Endothelial cell of umbilical vein (primary cell): ENCODE data around the gene METTL8. TPM values are rescaled to one million over a fixed set of nuclear protein-coding genes. Genes with fewer than 3 reads are reported as not detected.

Experiments used
- BruUV-seq: library from RNA; stranded (reverse); fragments of 400-500 nt; replicated peaks from 2 replicates; lab custom pipeline; 2021; lab: Mats Ljungman, UMichigan
- CTCF ChIA-PET: fragments of 300-600, 350-600 bp; sonication (Branson Sonifier 250); formaldehyde crosslinking; loops from one replicate; lab custom pipeline; 2021; ENCODE audit warnings: antibody characterized with exemption, inconsistent platforms; lab: Charles Lee
- POLR2A ChIA-PET: fragments of 300-600, 350-600 bp; sonication (Branson Sonifier 250); formaldehyde crosslinking; loops from one replicate; lab custom pipeline; 2021; ENCODE audit warnings: antibody characterized with exemption, inconsistent platforms; lab: Charles Lee
- DNase-seq: peaks from one replicate; pipeline ENCODE4 v3.0.0-alpha.2; 2011; ENCODE audit warnings: low read depth, low spot score
- FAIRE-seq: peaks from 2 replicates; lab custom pipeline; 2011; peaks lifted over from hg19 to GRCh38; lab: Jason Lieb, UNC
- H2AFZ ChIP-seq: 2 replicates; pipeline ENCODE4 v1.6.0; 2012; ENCODE audit warnings: low read depth, low read length, control low read depth, inconsistent platforms
- H3K27ac ChIP-seq: 2 replicates; pipeline ENCODE4 v1.5.1; 2011; ENCODE audit warnings: low read depth, mild to moderate bottlenecking, control low read depth, low read length, moderate library complexity; ENCODE audit not compliant: insufficient read depth
- H3K27me3 ChIP-seq, 2 experiments: 2 replicates each; pipeline versions ENCODE4 v1.6.0 to v1.6.1; 2011; ENCODE audit warnings: low read length in 2 of 2, mixed read lengths in 1 of 2; ENCODE audit not compliant: control insufficient read depth in 2 of 2, insufficient read depth in 2 of 2
- H3K36me3 ChIP-seq, 2 experiments: 2 replicates in 1 of 2; 3 replicates in 1 of 2; pipeline ENCODE4 v1.5.1; 2011; ENCODE audit warnings: low read length in 2 of 2, mild to moderate bottlenecking in 1 of 2, moderate library complexity in 1 of 2; ENCODE audit not compliant: control insufficient read depth in 2 of 2, insufficient read depth in 2 of 2; ENCODE audit errors: extremely low read depth in 1 of 2
- H3K4me1 ChIP-seq: 3 replicates; pipeline ENCODE4 v1.5.1; 2011; ENCODE audit warnings: mild to moderate bottlenecking, low read length; ENCODE audit not compliant: control insufficient read depth, insufficient read depth; ENCODE audit errors: extremely low read depth
- H3K4me2 ChIP-seq: 2 replicates; pipeline ENCODE4 v1.6.1; 2011; ENCODE audit warnings: low read length, control low read depth, mixed read lengths; ENCODE audit not compliant: insufficient read depth
- H3K4me3 ChIP-seq, 3 experiments: fragments of 200-600 bp in 1 of 3; sonication (generic), shearing (Covaris generic) in 1 of 3; replicated peaks in 1 of 3; 2 replicates each; pipeline ENCODE4 v1.5.1; 2011 to 2016; ENCODE audit warnings: control low read depth in 3 of 3, low read length in 3 of 3, mild to moderate bottlenecking in 2 of 3, inconsistent platforms in 1 of 3, low read depth in 1 of 3, moderate library complexity in 1 of 3; ENCODE audit not compliant: insufficient read depth in 1 of 3
- H3K79me2 ChIP-seq: 2 replicates; pipeline ENCODE4 v1.6.0; 2012; ENCODE audit warnings: low read length, inconsistent platforms; ENCODE audit not compliant: control insufficient read depth, insufficient read depth
- H3K9ac ChIP-seq: replicated peaks from 2 replicates; pipeline ENCODE3; 2011; ENCODE audit warnings: low read length, control low read depth; ENCODE audit not compliant: insufficient read depth; ENCODE audit errors: extremely low read depth
- H3K9me1 ChIP-seq: replicated peaks from 3 replicates; pipeline ENCODE4 v1.6.0; 2011; ENCODE audit warnings: mild to moderate bottlenecking, low read length; ENCODE audit not compliant: control insufficient read depth, insufficient read depth; ENCODE audit errors: extremely low read depth
- H3K9me3 ChIP-seq: replicated peaks from 2 replicates; pipeline ENCODE4 v1.5.1; 2012; ENCODE audit warnings: low read length, inconsistent platforms; ENCODE audit not compliant: control insufficient read depth, insufficient read depth
- H4K20me1 ChIP-seq: replicated peaks from 2 replicates; pipeline ENCODE3; 2011; ENCODE audit warnings: mild to moderate bottlenecking, low read length; ENCODE audit not compliant: control insufficient read depth, insufficient read depth; ENCODE audit errors: extremely low read depth
- CTCF ChIP-seq, 2 donors: IDR thresholded peaks; 1 replicate in 1 of 2; 2 replicates in 1 of 2; pipeline ENCODE4 v1.5.1; 2011; ENCODE audit warnings: low read length in 2 of 2, mild to moderate bottlenecking in 2 of 2, moderate library complexity in 2 of 2, control low read depth in 1 of 2, inconsistent platforms in 1 of 2, low read depth in 1 of 2; ENCODE audit not compliant: insufficient read depth in 1 of 2; ENCODE audit errors: extremely low read depth in 1 of 2
- EZH2 ChIP-seq: IDR thresholded peaks from 2 replicates; pipeline ENCODE4 v1.6.1; 2012; ENCODE audit warnings: borderline replicate concordance, low read depth, mild to moderate bottlenecking, moderate library complexity, low read length, inconsistent platforms; ENCODE audit not compliant: severe bottlenecking
- FOS ChIP-seq: IDR thresholded peaks from 2 replicates; pipeline ENCODE4 v1.6.1; 2011; ENCODE audit warnings: mild to moderate bottlenecking, low read length, moderate library complexity, borderline replicate concordance; ENCODE audit not compliant: insufficient read depth
- GATA2 ChIP-seq: IDR thresholded peaks from 2 replicates; pipeline ENCODE4 v1.7.0; 2011; ENCODE audit warnings: low read depth, mild to moderate bottlenecking, moderate library complexity, mixed read lengths, low read length; ENCODE audit not compliant: insufficient read length, insufficient read depth
- JUN ChIP-seq: IDR thresholded peaks from 2 replicates; pipeline ENCODE4 v1.6.1; 2011; ENCODE audit warnings: borderline replicate concordance, low read depth; ENCODE audit not compliant: insufficient read length, insufficient read depth
- MAX ChIP-seq: IDR thresholded peaks from 2 replicates; pipeline ENCODE4 v1.6.1; 2011; ENCODE audit not compliant: insufficient read depth, insufficient read length
- MYC ChIP-seq: IDR thresholded peaks from one replicate; pipeline ENCODE4 v1.6.1; 2011; ENCODE audit warnings: mild to moderate bottlenecking, low read depth, low read length
- POLR2A ChIP-seq: IDR thresholded peaks from 2 replicates; pipeline ENCODE4 v1.6.1; 2012; ENCODE audit warnings: low read depth, mild to moderate bottlenecking, control low read depth, low read length
- POLR2AphosphoS5 ChIP-seq: IDR thresholded peaks from 2 replicates; pipeline ENCODE4 v1.6.1; 2012; ENCODE audit warnings: low read depth, mild to moderate bottlenecking, control low read depth, low read length, moderate library complexity; ENCODE audit not compliant: insufficient read depth
- dilution Hi-C: fragments of 300-500 bp; cut with MboI; formaldehyde crosslinking; loops from one replicate; pipeline ENCODE4 v1.15.0; 2019; ENCODE audit warnings: low sequenced_read_pairs; ENCODE audit not compliant: extremely low pct_ligation_motif_present
- intact Hi-C: fragments of 100-400 bp; cut with micrococcal nuclease; formaldehyde crosslinking; loops from one replicate; pipeline ENCODE4 v1.10.0; 2022
- polyA plus RNA-seq, 4 experiments: library from polyadenylated mRNA; depleted of rRNA in 3 of 4; stranded (reverse) in 3 of 4; unstranded in 1 of 4; fragments of >200 nt; gene quantifications; 2 replicates each; pipeline versions ENCODE4 v1.2.1 to v1.2.3, GENCODE V29; 2011 to 2012; ENCODE audit warnings: missing spikeins in 1 of 4
- total RNA-seq: library from RNA; stranded (reverse); gene quantifications from 2 replicates; pipeline ENCODE4 v1.2.3, GENCODE V29; 2021

Gene METTL8
- total and polyA plus RNA-seq, 2 donors (not counting 3 experiments of a cell fraction or from before 2014, with no cell fraction given), result 7.0 to 20.2 TPM

- no TSS peak for BruUV-seq
- H3K27me3 ChIP-seq, result no peaks in the 10 kb centered on the region
- H3K9me3 ChIP-seq, result no peaks in the 10 kb centered on the region
- CTCF ChIA-PET, result interaction anchor here (1.3 kb wide), 1 partner anchor 14 kb away, joined by 3 read pairs; no protein-coding TSS in a partner anchor
- no peaks in the 10 kb centered on the region for H3K9me1 ChIP-seq
- intact Hi-C loops, result no loop called here
- no peaks in the 10 kb centered on the region for H3K79me2 ChIP-seq
- dilution Hi-C loops, result no loop called here
- H3K4me3 ChIP-seq, result no peak overlapping the region
- H3K36me3 ChIP-seq, result no peaks in the 10 kb centered on the region
- TF ChIP-seq POLR2AphosphoS5, result no peak
- TF ChIP-seq MAX, result no peak
- TF ChIP-seq CTCF (IDR thresholded peaks at IDR 0.05; ENCODE audit: extremely low read depth in 1 of 2, insufficient read depth in 1 of 2, low read depth in 1 of 2, low read length in 2 of 2), result no peak
- no peak for TF ChIP-seq MYC
- no peak for TF ChIP-seq JUN
- no peak for TF ChIP-seq POLR2A
- TF ChIP-seq EZH2, result no peak
- TF ChIP-seq GATA2, result no peak
- no peak for TF ChIP-seq FOS
- no peak overlapping the region for H2AFZ ChIP-seq
- POLR2A ChIA-PET, result no interaction called here
- no peaks in the 10 kb centered on the region for H4K20me1 ChIP-seq
- no peak overlapping the region for H3K27ac ChIP-seq
- H3K4me1 ChIP-seq, result peaks cover 23% of the 10 kb centered on the region
- H3K4me2 ChIP-seq, result no peak overlapping the region
- DNase-seq (no peak), FAIRE-seq (no peak)
- H3K9ac ChIP-seq, result no peak overlapping the region
These were observed 113.1 kb downstream of the METTL8 start for GRCh38 chr2:171320731-171321130.
